GM19372 (cell line): ENCODE measurements around the gene ADGRL3.
"Not testable (repeated sequence)": the region's sequence is repeated elsewhere in the genome, so short reads cannot be mapped to it uniquely, and the experiment has no call there.

Experiments used
- ATAC-seq: cut with Tn5 transposase; IDR thresholded peaks from one replicate; pipeline ENCODE4 v1.9.1; 2021; ENCODE audit warnings: mild to moderate bottlenecking, low read depth, moderate library complexity; ENCODE audit not compliant: unreplicated experiment

The ADGRL3 gene

GRCh38 chr4:61841714-61842113, 641.6 kb downstream of the ADGRL3 start:
- no peak for ATAC-seq

- no peak for ATAC-seq
Measured at GRCh38 chr4:61851126-61851525, 651.0 kb downstream of the ADGRL3 start.

- ATAC-seq: not testable (repeated sequence)
Measured at GRCh38 chr4:61852105-61852504, 652.0 kb downstream of the ADGRL3 start.

GRCh38 chr4:61853041-61853440, 652.9 kb downstream of the ADGRL3 start:
- no peak for ATAC-seq

- no peak for ATAC-seq
Measured at GRCh38 chr4:61860376-61860775, 660.2 kb downstream of the ADGRL3 start.

- ATAC-seq: no peak
Measured at GRCh38 chr4:61864286-61864685, 664.2 kb downstream of the ADGRL3 start.

GRCh38 chr4:61866378-61867030, 666.4 kb downstream of the ADGRL3 start:
- no peak for ATAC-seq

GRCh38 chr4:61872983-61873382, 672.9 kb downstream of the ADGRL3 start:
- ATAC-seq: no peak

GRCh38 chr4:61877266-61877665, 677.1 kb downstream of the ADGRL3 start:
- ATAC-seq: no peak

- no peak for ATAC-seq
Measured at GRCh38 chr4:61877893-61878292, 677.8 kb downstream of the ADGRL3 start.

- ATAC-seq: no peak
Measured at GRCh38 chr4:61882381-61882780, 682.3 kb downstream of the ADGRL3 start.

GRCh38 chr4:61886131-61886530, 686.0 kb downstream of the ADGRL3 start:
- ATAC-seq: no peak

GRCh38 chr4:61889117-61889516, 689.0 kb downstream of the ADGRL3 start:
- ATAC-seq: no peak

- ATAC-seq: no peak
Measured at GRCh38 chr4:61890321-61890720, 690.2 kb downstream of the ADGRL3 start.

- ATAC-seq: no peak
Measured at GRCh38 chr4:61891953-61892352, 691.8 kb downstream of the ADGRL3 start.

GRCh38 chr4:61896634-61897033, 696.5 kb downstream of the ADGRL3 start:
- no peak for ATAC-seq

- ATAC-seq: no peak
Measured at GRCh38 chr4:61909031-61909430, 708.9 kb downstream of the ADGRL3 start.

- ATAC-seq: no peak
Measured at GRCh38 chr4:61911313-61911756, 711.2 kb downstream of the ADGRL3 start.

GRCh38 chr4:61913619-61914018, 713.5 kb downstream of the ADGRL3 start:
- no peak for ATAC-seq

- ATAC-seq: no peak
Measured at GRCh38 chr4:61915501-61915900, 715.4 kb downstream of the ADGRL3 start.

GRCh38 chr4:61918507-61918906, 718.4 kb downstream of the ADGRL3 start:
- no peak for ATAC-seq

GRCh38 chr4:61918987-61919386, 718.9 kb downstream of the ADGRL3 start:
- ATAC-seq: no peak

- ATAC-seq: no peak
Measured at GRCh38 chr4:61919561-61919960, 719.4 kb downstream of the ADGRL3 start.
